Measurements from ENCODE around the gene QSOX2. TPM values are rescaled to one million over a fixed set of nuclear protein-coding genes. Genes with fewer than 3 reads are reported as not detected.

Gene QSOX2
- total RNA-seq, 1 donor from 2014 or later: 3.7 TPM

- Histone ChIP-seq H3K27me3 (ENCODE audit: control insufficient read depth in 3 of 3, insufficient read depth in 3 of 3, low read length in 3 of 3) (peaks cover 22 to 62% (median 41%) of the 10 kb centered on the region in 3 donors), H3K9ac (ENCODE audit: low read depth in 1 of 3, low read length in 3 of 3) (no peak overlapping the region), H3K36me3 (ENCODE audit: control insufficient read depth in 3 of 3, insufficient read depth in 3 of 3, low read length in 3 of 3) (no peaks in the 10 kb centered on the region), H3K27ac (ENCODE audit: low read depth, low read length) (no peak overlapping the region), H3K4me3 (ENCODE audit: low read length in 3 of 3) (no peak overlapping the region), H3K4me1 (ENCODE audit: control insufficient read depth in 3 of 3, insufficient read depth in 3 of 3, low read length in 3 of 3) (peaks cover 4 to 7% (median 6%) of the 10 kb centered on the region in 3 donors), H3K9me3 (ENCODE audit: control insufficient read depth in 3 of 3, low read length in 3 of 3) (no peaks in the 10 kb centered on the region)
These were observed 13.3 kb upstream of the QSOX2 start for GRCh38 chr9:136258786-136259516.

GRCh38 chr9:136258299-136258625 lies 12.7 kb upstream of the QSOX2 start:
- no peak overlapping the region for H3K27ac ChIP-seq (ENCODE audit: low read depth, low read length)
- H3K36me3 ChIP-seq (ENCODE audit: control insufficient read depth in 3 of 3, insufficient read depth in 3 of 3, low read length in 3 of 3): no peaks in the 10 kb centered on the region
- H3K9ac ChIP-seq (ENCODE audit: low read depth in 1 of 3, low read length in 3 of 3): no peak overlapping the region
- H3K9me3 ChIP-seq (ENCODE audit: control insufficient read depth in 3 of 3, low read length in 3 of 3): no peaks in the 10 kb centered on the region
- peaks cover 20 to 65% (median 44%) of the 10 kb centered on the region in 3 donors for H3K27me3 ChIP-seq (ENCODE audit: control insufficient read depth in 3 of 3, insufficient read depth in 3 of 3, low read length in 3 of 3)
- H3K4me1 ChIP-seq (ENCODE audit: control insufficient read depth in 3 of 3, insufficient read depth in 3 of 3, low read length in 3 of 3): peaks cover 4 to 7% (median 6%) of the 10 kb centered on the region in 3 donors
- H3K4me3 ChIP-seq (ENCODE audit: low read length in 3 of 3): no peak overlapping the region

GRCh38 chr9:136257381-136258298 lies 12.0 kb upstream of the QSOX2 start:
- no peaks in the 10 kb centered on the region for H3K36me3 ChIP-seq (ENCODE audit: control insufficient read depth in 3 of 3, insufficient read depth in 3 of 3, low read length in 3 of 3)
- H3K4me1 ChIP-seq (ENCODE audit: control insufficient read depth in 3 of 3, insufficient read depth in 3 of 3, low read length in 3 of 3): peaks cover 4 to 7% (median 6%) of the 10 kb centered on the region in 3 donors
- H3K9ac ChIP-seq (ENCODE audit: low read depth in 1 of 3, low read length in 3 of 3): no peak overlapping the region
- no peaks in the 10 kb centered on the region for H3K9me3 ChIP-seq (ENCODE audit: control insufficient read depth in 3 of 3, low read length in 3 of 3)
- H3K27ac ChIP-seq (ENCODE audit: low read depth, low read length): no peak overlapping the region
- no peak overlapping the region for H3K4me3 ChIP-seq (ENCODE audit: low read length in 3 of 3)
- H3K27me3 ChIP-seq (ENCODE audit: control insufficient read depth in 3 of 3, insufficient read depth in 3 of 3, low read length in 3 of 3): peaks cover 26 to 69% (median 49%) of the 10 kb centered on the region in 3 donors

DNA sequence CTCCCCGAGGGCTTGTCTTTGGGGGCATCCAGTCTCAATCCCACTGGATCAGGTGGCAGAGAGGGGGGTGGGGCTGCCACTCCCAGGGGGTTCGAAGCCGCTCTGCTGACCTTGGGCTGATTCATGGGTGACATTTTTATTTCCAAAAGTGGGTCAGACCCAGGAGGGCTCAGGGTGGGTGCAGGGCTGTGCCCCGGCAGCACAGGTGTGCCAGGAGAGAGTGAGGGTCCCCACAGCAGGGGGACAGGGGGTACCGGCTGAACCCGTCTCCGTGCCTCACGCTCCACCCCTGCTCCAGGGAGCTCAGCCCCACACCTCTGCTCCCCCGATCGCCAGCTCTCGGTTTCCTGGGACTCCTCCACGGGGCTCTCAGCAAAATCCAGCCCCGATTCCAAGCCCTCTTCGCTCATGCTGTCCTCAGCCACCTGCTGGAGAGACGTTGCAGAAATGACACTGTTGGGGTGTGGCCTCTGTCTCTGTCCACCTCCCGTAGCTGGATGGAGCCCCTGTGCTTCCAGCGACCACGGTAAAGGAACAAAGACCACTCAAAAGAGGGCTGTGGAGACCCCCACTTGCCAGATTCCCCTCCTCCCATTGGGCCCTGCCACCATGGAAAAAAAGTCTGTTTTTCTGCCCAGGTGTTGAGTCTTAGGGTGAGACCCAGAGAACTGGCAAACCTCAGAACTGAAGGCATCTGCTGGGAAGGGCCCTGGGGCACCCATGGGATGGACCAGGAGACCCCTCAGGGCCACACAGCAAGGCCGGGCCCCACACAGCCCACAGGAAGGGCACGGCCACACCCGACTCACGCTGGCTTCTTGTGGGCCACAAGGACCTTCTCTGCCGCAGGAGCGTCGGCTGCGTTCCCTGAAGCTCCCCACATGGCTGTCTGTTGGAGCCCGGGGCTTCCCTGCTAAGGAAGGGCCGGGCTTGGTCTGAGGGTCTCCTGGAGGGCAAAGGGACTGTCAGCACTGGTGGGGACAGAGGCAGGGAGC lies 10.6 kb upstream of the QSOX2 start:
- no peak overlapping the region for H3K27ac ChIP-seq (ENCODE audit: low read depth, low read length)
- no peak overlapping the region for H3K9ac ChIP-seq (ENCODE audit: low read depth in 1 of 3, low read length in 3 of 3)
- H3K36me3 ChIP-seq (ENCODE audit: control insufficient read depth in 3 of 3, insufficient read depth in 3 of 3, low read length in 3 of 3): no peaks in the 10 kb centered on the region
- H3K9me3 ChIP-seq (ENCODE audit: control insufficient read depth in 3 of 3, low read length in 3 of 3): no peaks in the 10 kb centered on the region
- H3K4me1 ChIP-seq (ENCODE audit: control insufficient read depth in 3 of 3, insufficient read depth in 3 of 3, low read length in 3 of 3): peaks cover 4 to 7% (median 6%) of the 10 kb centered on the region in 3 donors
- H3K4me3 ChIP-seq (ENCODE audit: low read length in 3 of 3): no peak overlapping the region
- peaks cover 29 to 76% (median 53%) of the 10 kb centered on the region in 3 donors for H3K27me3 ChIP-seq (ENCODE audit: control insufficient read depth in 3 of 3, insufficient read depth in 3 of 3, low read length in 3 of 3)

GRCh38 chr9:136255166-136255538 lies 9.5 kb upstream of the QSOX2 start:
- no peak overlapping the region for H3K4me3 ChIP-seq (ENCODE audit: low read length in 3 of 3)
- H3K36me3 ChIP-seq (ENCODE audit: control insufficient read depth in 3 of 3, insufficient read depth in 3 of 3, low read length in 3 of 3): no peaks in the 10 kb centered on the region
- peaks cover 4 to 7% (median 6%) of the 10 kb centered on the region in 3 donors for H3K4me1 ChIP-seq (ENCODE audit: control insufficient read depth in 3 of 3, insufficient read depth in 3 of 3, low read length in 3 of 3)
- peaks cover 29 to 72% (median 53%) of the 10 kb centered on the region in 3 donors for H3K27me3 ChIP-seq (ENCODE audit: control insufficient read depth in 3 of 3, insufficient read depth in 3 of 3, low read length in 3 of 3)
- no peaks in the 10 kb centered on the region for H3K9me3 ChIP-seq (ENCODE audit: control insufficient read depth in 3 of 3, low read length in 3 of 3)
- H3K27ac ChIP-seq (ENCODE audit: low read depth, low read length): no peak overlapping the region
- no peak overlapping the region for H3K9ac ChIP-seq (ENCODE audit: low read depth in 1 of 3, low read length in 3 of 3)

- Histone ChIP-seq H3K27ac (ENCODE audit: low read depth, low read length) (no peak overlapping the region), H3K9me3 (ENCODE audit: control insufficient read depth in 3 of 3, low read length in 3 of 3) (no peaks in the 10 kb centered on the region), H3K36me3 (ENCODE audit: control insufficient read depth in 3 of 3, insufficient read depth in 3 of 3, low read length in 3 of 3) (no peaks in the 10 kb centered on the region), H3K4me3 (ENCODE audit: low read length in 3 of 3) (no peak overlapping the region), H3K4me1 (ENCODE audit: control insufficient read depth in 3 of 3, insufficient read depth in 3 of 3, low read length in 3 of 3) (peaks cover 4 to 7% (median 6%) of the 10 kb centered on the region in 3 donors), H3K9ac (ENCODE audit: low read depth in 1 of 3, low read length in 3 of 3) (no peak overlapping the region), H3K27me3 (ENCODE audit: control insufficient read depth in 3 of 3, insufficient read depth in 3 of 3, low read length in 3 of 3) (peaks cover 29 to 69% (median 53%) of the 10 kb centered on the region in 3 donors)
These were observed 9.0 kb upstream of the QSOX2 start for GRCh38 chr9:136254381-136255165.

DNA sequence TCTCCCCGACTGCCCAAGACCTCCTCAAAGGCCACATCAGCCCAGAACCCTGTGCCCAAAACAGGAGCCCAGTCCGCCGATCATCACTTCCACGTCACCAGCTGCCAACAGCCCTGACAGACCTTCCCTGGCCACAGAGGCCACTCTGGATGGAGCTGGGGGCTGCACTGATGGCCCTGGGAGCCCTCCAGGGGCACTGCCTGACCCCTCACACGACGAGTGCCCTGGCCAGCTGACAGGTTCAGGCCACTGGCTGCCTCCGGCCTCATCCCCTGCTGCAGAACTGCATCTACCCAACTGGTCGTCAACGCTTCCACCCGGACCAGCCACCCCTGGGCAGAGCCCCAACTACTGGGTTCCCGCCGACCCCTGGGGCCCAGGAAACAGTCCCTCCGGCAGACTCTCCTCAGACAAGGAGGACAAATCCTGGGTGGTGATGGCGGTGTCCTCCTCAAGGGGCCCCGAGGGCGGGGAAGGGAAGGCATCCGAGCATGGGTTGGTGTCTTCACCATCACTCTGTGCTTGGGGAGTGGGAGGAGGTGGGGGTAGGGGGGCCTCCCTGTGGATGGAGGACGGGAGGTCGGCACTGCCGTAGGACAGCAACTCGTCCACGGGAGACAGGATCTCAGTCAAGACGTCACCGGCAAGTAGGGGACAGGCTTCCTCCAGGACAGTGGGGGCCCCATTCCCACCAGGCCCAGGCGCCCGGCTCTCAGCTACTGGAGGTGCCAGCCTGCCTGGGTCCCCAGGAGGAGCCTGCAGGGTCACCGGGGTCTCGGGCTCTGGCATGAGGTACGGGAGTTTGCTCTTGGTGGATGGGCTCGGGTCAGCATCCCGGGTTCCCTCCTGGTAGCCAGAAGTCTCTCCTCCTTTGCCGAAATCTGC lies 7.9 kb upstream of the QSOX2 start:
- H3K4me3 ChIP-seq (ENCODE audit: low read length in 3 of 3): no peak overlapping the region
- H3K9ac ChIP-seq (ENCODE audit: low read depth in 1 of 3, low read length in 3 of 3): no peak overlapping the region
- peaks cover 29 to 62% (median 44%) of the 10 kb centered on the region in 3 donors for H3K27me3 ChIP-seq (ENCODE audit: control insufficient read depth in 3 of 3, insufficient read depth in 3 of 3, low read length in 3 of 3)
- H3K4me1 ChIP-seq (ENCODE audit: control insufficient read depth in 3 of 3, insufficient read depth in 3 of 3, low read length in 3 of 3): peaks cover 4 to 7% (median 6%) of the 10 kb centered on the region in 3 donors
- H3K9me3 ChIP-seq (ENCODE audit: control insufficient read depth in 3 of 3, low read length in 3 of 3): no peaks in the 10 kb centered on the region
- H3K36me3 ChIP-seq (ENCODE audit: control insufficient read depth in 3 of 3, insufficient read depth in 3 of 3, low read length in 3 of 3): no peaks in the 10 kb centered on the region
- no peak overlapping the region for H3K27ac ChIP-seq (ENCODE audit: low read depth, low read length)

DNA sequence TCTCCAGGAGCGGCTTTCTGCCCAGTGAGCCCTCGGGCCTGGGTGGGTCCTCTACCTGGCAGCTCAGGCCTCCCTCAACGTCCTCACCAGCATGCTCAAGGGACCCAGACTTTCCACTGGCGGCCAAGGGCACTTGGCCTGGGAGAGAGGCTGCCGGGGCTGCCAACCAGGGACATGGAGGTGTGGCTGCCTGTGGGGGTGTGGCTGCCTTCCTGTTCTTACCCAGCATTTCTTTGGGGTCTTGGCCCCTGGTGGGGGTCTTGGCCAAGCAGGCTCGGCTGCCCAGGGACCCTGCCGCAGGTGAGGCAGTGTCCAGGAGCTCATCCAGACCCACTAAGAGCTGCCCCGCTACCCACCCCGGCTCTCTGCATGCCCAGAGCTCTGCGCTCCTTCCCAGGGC lies 7.2 kb upstream of the QSOX2 start:
- Histone ChIP-seq H3K27ac (ENCODE audit: low read depth, low read length) (no peak overlapping the region), H3K27me3 (ENCODE audit: control insufficient read depth in 3 of 3, insufficient read depth in 3 of 3, low read length in 3 of 3) (peaks cover 29 to 56% (median 38%) of the 10 kb centered on the region in 3 donors), H3K9me3 (ENCODE audit: control insufficient read depth in 3 of 3, low read length in 3 of 3) (no peaks in the 10 kb centered on the region), H3K36me3 (ENCODE audit: control insufficient read depth in 3 of 3, insufficient read depth in 3 of 3, low read length in 3 of 3) (no peaks in the 10 kb centered on the region), H3K9ac (ENCODE audit: low read depth in 1 of 3, low read length in 3 of 3) (no peak overlapping the region), H3K4me3 (ENCODE audit: low read length in 3 of 3) (no peak overlapping the region), H3K4me1 (ENCODE audit: control insufficient read depth in 3 of 3, insufficient read depth in 3 of 3, low read length in 3 of 3) (peaks cover 4 to 7% (median 6%) of the 10 kb centered on the region in 3 donors)

All from skeletal muscle tissue (tissue), 4 donors.